ENCODE measurements around the gene ZPBP.
A peak's percentile ranks its signal among the peaks of the same experiment; 100 is the strongest.
"Not testable (repeated sequence)": the region's sequence is repeated elsewhere in the genome, so short reads cannot be mapped to it uniquely, and the experiment has no call there.

ZPBP gene

GRCh38 chr7:50062951-50063350 lies 30.1 kb downstream of the ZPBP start:
- in situ Hi-C loops (cut with MboI; ENCODE audit: low pct_unique_long_range_greater_than_20kb, low sequenced_read_pairs), result no loop called here
- no peak for DNase-seq

GRCh38 chr7:50056131-50056530 lies 36.9 kb downstream of the ZPBP start:
- in situ Hi-C loops (cut with MboI; ENCODE audit: low pct_unique_long_range_greater_than_20kb, low sequenced_read_pairs), result no loop called here
- peak; percentile 21 for DNase-seq

GRCh38 chr7:50047716-50048115 lies 45.3 kb downstream of the ZPBP start:
- in situ Hi-C loops (cut with MboI; ENCODE audit: low pct_unique_long_range_greater_than_20kb, low sequenced_read_pairs), result no loop called here
- no peak for DNase-seq

- in situ Hi-C loops (cut with MboI; ENCODE audit: low pct_unique_long_range_greater_than_20kb, low sequenced_read_pairs), result not testable (repeated sequence)
Measured at GRCh38 chr7:50041165-50041564, 51.9 kb downstream of the ZPBP start.

GRCh38 chr7:50037086-50037485 lies 56.0 kb downstream of the ZPBP start:
- in situ Hi-C loops (cut with MboI; ENCODE audit: low pct_unique_long_range_greater_than_20kb, low sequenced_read_pairs), result no loop called here

More at GRCh38 chr7:50041165-50041564, 51.9 kb downstream of the ZPBP start:
- DNase-seq, result not testable (repeated sequence)

GRCh38 chr7:50022991-50023390 lies 70.1 kb downstream of the ZPBP start:
- DNase-seq, result no peak
- in situ Hi-C loops (cut with MboI; ENCODE audit: low pct_unique_long_range_greater_than_20kb, low sequenced_read_pairs), result no loop called here

More at GRCh38 chr7:50037086-50037485, 56.0 kb downstream of the ZPBP start:
- DNase-seq, result no peak

- in situ Hi-C loops (cut with MboI; ENCODE audit: low pct_unique_long_range_greater_than_20kb, low sequenced_read_pairs), result no loop called here
- no peak for DNase-seq
Measured at GRCh38 chr7:50022451-50022850, 70.6 kb downstream of the ZPBP start.

- no peak for DNase-seq
Measured at GRCh38 chr7:49995681-49996080, 97.4 kb downstream of the ZPBP start.

GRCh38 chr7:49986191-49986590 lies 106.9 kb downstream of the ZPBP start:
- no peak for DNase-seq
- in situ Hi-C loops (cut with MboI; ENCODE audit: low pct_unique_long_range_greater_than_20kb, low sequenced_read_pairs), result no loop called here

More at GRCh38 chr7:49995681-49996080, 97.4 kb downstream of the ZPBP start:
- in situ Hi-C loops (cut with MboI; ENCODE audit: low pct_unique_long_range_greater_than_20kb, low sequenced_read_pairs), result no loop called here

GRCh38 chr7:49980465-49980864 lies 112.6 kb downstream of the ZPBP start:
- in situ Hi-C loops (cut with MboI; ENCODE audit: low pct_unique_long_range_greater_than_20kb, low sequenced_read_pairs), result no loop called here
- peak; percentile 69 for DNase-seq

GRCh38 chr7:49976238-49976637 lies 116.8 kb downstream of the ZPBP start:
- in situ Hi-C loops (cut with MboI; ENCODE audit: low pct_unique_long_range_greater_than_20kb, low sequenced_read_pairs), result no loop called here
- no peak for DNase-seq

GRCh38 chr7:49974035-49974434 lies 119.0 kb downstream of the ZPBP start:
- in situ Hi-C loops (cut with MboI; ENCODE audit: low pct_unique_long_range_greater_than_20kb, low sequenced_read_pairs), result no loop called here
- DNase-seq, result no peak

- in situ Hi-C loops (cut with MboI; ENCODE audit: low pct_unique_long_range_greater_than_20kb, low sequenced_read_pairs), result no loop called here
- DNase-seq, result no peak
Measured at GRCh38 chr7:49937608-49938007, 155.4 kb downstream of the ZPBP start.

- no peak for DNase-seq
- in situ Hi-C loops (cut with MboI; ENCODE audit: low pct_unique_long_range_greater_than_20kb, low sequenced_read_pairs), result no loop called here
Measured at GRCh38 chr7:49931627-49932026, 161.4 kb downstream of the ZPBP start.

GRCh38 chr7:49928787-49929186 lies 164.3 kb downstream of the ZPBP start:
- in situ Hi-C loops (cut with MboI; ENCODE audit: low pct_unique_long_range_greater_than_20kb, low sequenced_read_pairs), result no loop called here

GRCh38 chr7:49927631-49928030 lies 165.4 kb downstream of the ZPBP start:
- DNase-seq, result no peak
- in situ Hi-C loops (cut with MboI; ENCODE audit: low pct_unique_long_range_greater_than_20kb, low sequenced_read_pairs), result no loop called here

More at GRCh38 chr7:49928787-49929186, 164.3 kb downstream of the ZPBP start:
- DNase-seq, result no peak

GRCh38 chr7:49926720-49927119 lies 166.3 kb downstream of the ZPBP start:
- DNase-seq, result no peak
- in situ Hi-C loops (cut with MboI; ENCODE audit: low pct_unique_long_range_greater_than_20kb, low sequenced_read_pairs), result no loop called here

GRCh38 chr7:49911909-49912308 lies 181.1 kb downstream of the ZPBP start:
- no peak for DNase-seq
- in situ Hi-C loops (cut with MboI; ENCODE audit: low pct_unique_long_range_greater_than_20kb, low sequenced_read_pairs), result no loop called here

- in situ Hi-C loops (cut with MboI; ENCODE audit: low pct_unique_long_range_greater_than_20kb, low sequenced_read_pairs), result no loop called here
- DNase-seq, result no peak
Measured at GRCh38 chr7:49894543-49894942, 198.5 kb downstream of the ZPBP start.

- DNase-seq, result no peak
- in situ Hi-C loops (cut with MboI; ENCODE audit: low pct_unique_long_range_greater_than_20kb, low sequenced_read_pairs), result no loop called here
Measured at GRCh38 chr7:49893131-49893530, 199.9 kb downstream of the ZPBP start.

GRCh38 chr7:49892481-49892880 lies 200.6 kb downstream of the ZPBP start:
- DNase-seq, result no peak
- in situ Hi-C loops (cut with MboI; ENCODE audit: low pct_unique_long_range_greater_than_20kb, low sequenced_read_pairs), result no loop called here
